H9 (cell line): Measurements from ENCODE around the gene WDR4. TPM values are rescaled to one million over a fixed set of nuclear protein-coding genes. Genes with fewer than 3 reads are reported as not detected.

ENCODE experiments used
- DNase-seq: peaks from one replicate; pipeline ENCODE4 v3.0.0-alpha.2; 2017
- H2AFZ ChIP-seq: one replicate; pipeline ENCODE4 v1.6.1; 2013; ENCODE audit warnings: mild to moderate bottlenecking, low read length, control low read depth, moderate library complexity
- H2AK5ac ChIP-seq: 2 replicates; pipeline ENCODE4 v1.6.1; 2013; ENCODE audit warnings: low read length, control low read depth, mixed read lengths; ENCODE audit not compliant: insufficient read length
- H2BK120ac ChIP-seq: one replicate; pipeline ENCODE4 v1.6.1; 2013; ENCODE audit warnings: low read depth, mild to moderate bottlenecking, low read length, control low read depth, inconsistent platforms; ENCODE audit not compliant: poor library complexity, severe bottlenecking
- H2BK12ac ChIP-seq: 2 replicates; pipeline ENCODE4 v1.6.1; 2013; ENCODE audit warnings: low read length, control low read depth, mixed read lengths, low read depth; ENCODE audit not compliant: insufficient read length
- H2BK15ac ChIP-seq: 2 replicates; pipeline ENCODE4 v1.6.1; 2013; ENCODE audit warnings: low read depth, low read length, control low read depth
- H2BK20ac ChIP-seq: one replicate; pipeline ENCODE4 v1.6.1; 2013; ENCODE audit warnings: low read depth, mild to moderate bottlenecking, low read length, control low read depth, inconsistent platforms; ENCODE audit not compliant: poor library complexity, severe bottlenecking
- H2BK5ac ChIP-seq: 2 replicates; pipeline ENCODE4 v1.6.1; 2013; ENCODE audit warnings: low read length, control low read depth, mixed read lengths; ENCODE audit not compliant: insufficient read length
- H3K14ac ChIP-seq: 2 replicates; pipeline ENCODE4 v1.6.1; 2013; ENCODE audit warnings: low read length, control low read depth; ENCODE audit not compliant: insufficient read depth
- H3K18ac ChIP-seq: 2 replicates; pipeline ENCODE4 v1.6.1; 2013; ENCODE audit warnings: low read depth, mild to moderate bottlenecking, mixed read lengths, low read length, control low read depth; ENCODE audit not compliant: insufficient read length
- H3K23ac ChIP-seq: 2 replicates; pipeline ENCODE4 v1.6.1; 2013; ENCODE audit warnings: low read length, control low read depth, mixed read lengths, low read depth; ENCODE audit not compliant: insufficient read length
- H3K23me2 ChIP-seq: 2 replicates; pipeline ENCODE4 v1.6.1; 2013; ENCODE audit warnings: low read depth, mild to moderate bottlenecking, mixed read lengths, low read length, control low read depth; ENCODE audit not compliant: insufficient read length, poor library complexity, severe bottlenecking
- H3K27ac ChIP-seq: 2 replicates; pipeline ENCODE4 v1.5.1; 2013; ENCODE audit warnings: low read length, control low read depth, mixed read lengths, low read depth; ENCODE audit not compliant: insufficient read length
- H3K27me3 ChIP-seq: 2 replicates; pipeline ENCODE4 v1.6.1; 2013; ENCODE audit warnings: low read length, control low read depth, inconsistent platforms; ENCODE audit not compliant: insufficient read depth
- H3K4ac ChIP-seq: 2 replicates; pipeline ENCODE4 v1.6.1; 2013; ENCODE audit warnings: low read depth, mild to moderate bottlenecking, control low read depth, inconsistent platforms, low read length, moderate library complexity
- H3K4me1 ChIP-seq: 2 replicates; pipeline ENCODE4 v1.6.1; 2013; ENCODE audit warnings: low read length, control low read depth, inconsistent platforms; ENCODE audit not compliant: insufficient read depth
- H3K4me2 ChIP-seq: 2 replicates; pipeline ENCODE4 v1.6.1; 2013; ENCODE audit warnings: low read length, control low read depth, mixed read lengths; ENCODE audit not compliant: insufficient read length, insufficient read depth
- H3K56ac ChIP-seq: 2 replicates; pipeline ENCODE4 v1.6.1; 2013; ENCODE audit warnings: low read depth, mild to moderate bottlenecking, mixed read lengths, low read length, control low read depth; ENCODE audit not compliant: insufficient read length
- H3K79me1 ChIP-seq: 2 replicates; pipeline ENCODE4 v1.6.1; 2013; ENCODE audit warnings: low read depth, mild to moderate bottlenecking, moderate library complexity, low read length, control low read depth, inconsistent platforms; ENCODE audit not compliant: insufficient read depth, poor library complexity, severe bottlenecking
- H3K79me2 ChIP-seq: 2 replicates; pipeline ENCODE4 v1.6.1; 2013; ENCODE audit warnings: low read length, control low read depth, inconsistent platforms; ENCODE audit not compliant: insufficient read depth
- H3K9ac ChIP-seq: 2 replicates; pipeline ENCODE4 v1.6.1; 2013; ENCODE audit warnings: low read length, control low read depth, mixed read lengths; ENCODE audit not compliant: insufficient read length; ENCODE audit errors: extremely low read depth
- H3K9me3 ChIP-seq: one replicate; pipeline ENCODE4 v1.6.1; 2013; ENCODE audit warnings: low read depth, low read length, inconsistent platforms; ENCODE audit not compliant: control insufficient read depth
- H3T11ph ChIP-seq: one replicate; pipeline ENCODE4 v1.6.1; 2013; ENCODE audit warnings: mild to moderate bottlenecking, low read length, control low read depth, inconsistent platforms
- H4K20me1 ChIP-seq: one replicate; pipeline ENCODE4 v1.6.1; 2013; ENCODE audit not compliant: control insufficient read depth, insufficient read length, insufficient read depth
- H4K5ac ChIP-seq: 2 replicates; pipeline ENCODE4 v1.6.1; 2013; ENCODE audit warnings: low read depth, mild to moderate bottlenecking, mixed read lengths, low read length, control low read depth; ENCODE audit not compliant: insufficient read length
- H4K8ac ChIP-seq: replicated peaks from 2 replicates; pipeline ENCODE4 v1.6.1; 2013; ENCODE audit warnings: low read length, control low read depth, mixed read lengths, low read depth; ENCODE audit not compliant: insufficient read length
- H4K91ac ChIP-seq: 2 replicates; pipeline ENCODE4 v1.6.1; 2013; ENCODE audit warnings: low read depth, mild to moderate bottlenecking, moderate library complexity, mixed read lengths, low read length, control low read depth; ENCODE audit not compliant: insufficient read length
- H3K27ac Mint-ChIP-seq, 3 experiments: 2 replicates in 2 of 3; 3 replicates in 1 of 3; pipeline ENCODE4 v1.8.0; 2020 to 2021; ENCODE audit warnings: mixed read lengths in 3 of 3, mild to moderate bottlenecking in 1 of 3, moderate library complexity in 1 of 3
- H3K27me3 Mint-ChIP-seq: 2 replicates; pipeline ENCODE4 v1.8.0; 2021; ENCODE audit warnings: low read depth, mild to moderate bottlenecking, moderate library complexity, mixed read lengths
- H3K36me3 Mint-ChIP-seq, 3 experiments: 2 replicates in 2 of 3; 3 replicates in 1 of 3; pipeline ENCODE4 v1.8.0; 2020 to 2021; ENCODE audit warnings: low read depth in 3 of 3, mixed read lengths in 3 of 3; ENCODE audit not compliant: insufficient read depth in 1 of 3
- H3K4me1 Mint-ChIP-seq, 2 experiments: 2 replicates each; pipeline ENCODE4 v1.8.0; 2020; ENCODE audit warnings: mixed read lengths in 2 of 2
- H3K4me3 Mint-ChIP-seq, 2 experiments: 2 replicates in 1 of 2; 3 replicates in 1 of 2; pipeline ENCODE4 v1.8.0; 2020 to 2021; ENCODE audit warnings: mild to moderate bottlenecking in 2 of 2, mixed read lengths in 2 of 2, moderate library complexity in 1 of 2
- H3K9me3 Mint-ChIP-seq, 2 experiments: 2 replicates in 1 of 2; 3 replicates in 1 of 2; pipeline ENCODE4 v1.8.0; 2020; ENCODE audit warnings: mild to moderate bottlenecking in 2 of 2, mixed read lengths in 2 of 2, moderate library complexity in 1 of 2
- CTCF ChIP-seq: fragments of 200-600 bp; sonication (generic); conservative IDR thresholded peaks from 3 replicates; pipeline ENCODE4 v1.8.0; 2021; ENCODE audit warnings: antibody characterized with exemption, mild to moderate bottlenecking
- WGBS: extraction: QIAGEN DNeasy Blood & Tissue Kit; methylation state at CpG from one replicate; pipeline ENCODE4 v1.1.7; 2013; ENCODE audit warnings: missing lambda C conversion rate, low lambda C conversion rate, mixed read lengths; ENCODE audit not compliant: insufficient read length; ENCODE audit errors: extremely low coverage; 5-methylcytosine and 5-hydroxymethylcytosine counted together
- total RNA-seq: library from RNA; stranded (reverse); gene quantifications from 2 replicates; pipeline ENCODE4 v1.2.1, GENCODE V29; 2021

The WDR4 gene
- total RNA-seq, 1 experiment from 2014 or later = 54.4 TPM

GRCh38 chr21:42844411-42845113 lies 34.8 kb downstream of the WDR4 start:
- Histone ChIP-seq H2BK12ac (no peak overlapping the region), H4K8ac (no peak overlapping the region), H3K23ac (no peak overlapping the region), H3K56ac (no peak overlapping the region), H2BK120ac (no peak overlapping the region), H3K9ac (no peak overlapping the region), H3K27ac (no peak overlapping the region), H4K91ac (no peak overlapping the region), H2AK5ac (no peak overlapping the region), H3K79me2 (peaks cover 6% of the 10 kb centered on the region), H4K20me1 (peaks cover 7% of the 10 kb centered on the region), H3K18ac (no peak overlapping the region), H3K27me3 (no peaks in the 10 kb centered on the region), H2BK5ac (no peak overlapping the region), H3K23me2 (no peaks in the 10 kb centered on the region), H4K5ac (no peak overlapping the region), H3K4me2 (no peak overlapping the region), H2BK15ac (no peak overlapping the region), H3K4ac (no peak overlapping the region), H3K4me1 (no peaks in the 10 kb centered on the region), H3K14ac (no peak overlapping the region), H2BK20ac (no peak overlapping the region), H3K79me1 (peaks cover 8% of the 10 kb centered on the region), H3T11ph (no peak overlapping the region), H2AFZ (no peak overlapping the region), H3K9me3 (no peaks in the 10 kb centered on the region)
- DNase-seq = peak; percentile 18
- Mint-ChIP-seq H3K4me1 (no peaks in the 10 kb centered on the region), H3K9me3 (no peaks in the 10 kb centered on the region), H3K27ac (peak overlapping the region in 2 of 3 experiments; percentile 28 to 68; a peak in 3 of 7 replicates), H3K4me3 (no peak overlapping the region), H3K27me3 (no peaks in the 10 kb centered on the region), H3K36me3 (peaks cover 45 to 68% (median 63%) of the 10 kb centered on the region in 3 experiments)
- no CpG with 5 or more reads among the region's 22 CpGs for WGBS
- TF ChIP-seq CTCF = no peak
